ENCODE data around the gene MYRFL.

Gene MYRFL

DNA sequence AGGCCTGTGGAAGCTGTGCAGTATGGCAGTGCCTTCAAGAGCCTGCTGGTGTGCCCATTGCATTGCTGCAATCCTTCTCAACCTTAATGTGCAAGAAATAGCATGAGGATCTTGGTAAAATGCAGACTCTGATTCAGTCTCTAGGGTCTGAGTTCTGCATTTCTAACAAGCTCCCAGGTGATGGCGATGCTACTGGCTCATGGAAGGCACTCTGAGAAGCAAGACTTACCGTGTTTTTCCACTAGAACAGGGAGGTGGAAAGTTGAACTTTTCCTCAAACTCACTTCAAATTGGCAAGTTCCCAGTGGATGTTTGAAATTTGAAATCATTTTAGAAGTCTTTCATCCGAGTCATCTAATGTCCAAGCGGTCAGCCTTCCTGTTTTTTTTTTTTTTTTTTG is 55.5 kb downstream of the MYRFL start:
- Histone ChIP-seq H2AFZ (ENCODE audit: low read depth, low read length) (no peak overlapping the region), H3K27ac (ENCODE audit: low read length) (no peak overlapping the region)
- DNase-seq = no peak

DNA sequence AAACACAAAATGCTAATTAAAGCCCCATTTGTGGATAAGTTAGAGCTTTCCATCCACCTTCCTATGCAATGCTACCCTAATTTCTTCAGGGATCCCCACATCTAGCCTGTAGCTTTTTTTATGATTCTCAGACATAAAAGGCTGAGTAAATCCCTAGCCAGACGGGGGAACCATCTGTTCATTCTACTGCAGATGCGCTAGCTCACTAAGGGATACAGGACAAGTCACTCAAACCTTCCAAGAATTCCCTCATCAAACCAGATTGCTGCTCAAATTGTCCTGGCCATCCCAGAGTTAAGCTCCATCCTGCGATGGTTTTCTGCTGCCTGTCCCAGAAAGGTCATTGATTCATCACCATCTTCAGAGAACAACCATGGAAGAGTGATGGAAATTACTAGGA is 56.7 kb downstream of the MYRFL start:
- DNase-seq (no peak), ATAC-seq (ENCODE audit: insufficient read depth, low read depth) (no peak)
- no peaks in the 10 kb centered on the region for H3K79me2 ChIP-seq (ENCODE audit: insufficient read depth, low read length)
- no peaks in the 10 kb centered on the region for H3K36me3 ChIP-seq (ENCODE audit: insufficient read depth, low read length)
- peaks cover 7% of the 10 kb centered on the region for H3K27me3 ChIP-seq (ENCODE audit: insufficient read depth, low read length, poor library complexity)
- no peaks in the 10 kb centered on the region for H3K4me1 ChIP-seq (ENCODE audit: insufficient read depth, low read length)
- no peak overlapping the region for H3K27ac ChIP-seq (ENCODE audit: low read length)
- no peaks in the 10 kb centered on the region for H3K9me3 ChIP-seq (ENCODE audit: insufficient read depth, low read length, severe bottlenecking)
- H4K20me1 ChIP-seq (ENCODE audit: insufficient read depth, low read length) = no peaks in the 10 kb centered on the region
- no peak overlapping the region for H3K4me2 ChIP-seq (ENCODE audit: insufficient read depth, low read length)
- no peak for TF ChIP-seq CTCF (IDR thresholded peaks at IDR 0.05; ENCODE audit: borderline replicate concordance, extremely low read depth, low read length, poor library complexity, severe bottlenecking)
- TF ChIP-seq EZH2 (IDR thresholded peaks at IDR 0.05; ENCODE audit: borderline replicate concordance, low read depth, low read length, severe bottlenecking) = no peak
- no peak overlapping the region for H3K9ac ChIP-seq (ENCODE audit: low read depth, low read length)
- no peak overlapping the region for H2AFZ ChIP-seq (ENCODE audit: low read depth, low read length)
- no peak overlapping the region for H3K4me3 ChIP-seq (ENCODE audit: low read depth in 1 of 2, low read length in 2 of 2)

More for the DNA sequence above, 55.5 kb downstream of the MYRFL start:
- ATAC-seq (ENCODE audit: insufficient read depth, low read depth) = no peak
- H3K4me2 ChIP-seq (ENCODE audit: insufficient read depth, low read length) = no peak overlapping the region
- H3K27me3 ChIP-seq (ENCODE audit: insufficient read depth, low read length, poor library complexity) = no peaks in the 10 kb centered on the region
- no peaks in the 10 kb centered on the region for H3K79me2 ChIP-seq (ENCODE audit: insufficient read depth, low read length)
- no peaks in the 10 kb centered on the region for H3K4me1 ChIP-seq (ENCODE audit: insufficient read depth, low read length)
- no peaks in the 10 kb centered on the region for H3K36me3 ChIP-seq (ENCODE audit: insufficient read depth, low read length)
- TF ChIP-seq CTCF (IDR thresholded peaks at IDR 0.05; ENCODE audit: borderline replicate concordance, extremely low read depth, low read length, poor library complexity, severe bottlenecking) (no peak), EZH2 (IDR thresholded peaks at IDR 0.05; ENCODE audit: borderline replicate concordance, low read depth, low read length, severe bottlenecking) (no peak)
- H4K20me1 ChIP-seq (ENCODE audit: insufficient read depth, low read length) = no peaks in the 10 kb centered on the region
- H3K9me3 ChIP-seq (ENCODE audit: insufficient read depth, low read length, severe bottlenecking) = no peaks in the 10 kb centered on the region
- no peak overlapping the region for H3K4me3 ChIP-seq (ENCODE audit: low read depth in 1 of 2, low read length in 2 of 2)
- no peak overlapping the region for H3K9ac ChIP-seq (ENCODE audit: low read depth, low read length)

DNA sequence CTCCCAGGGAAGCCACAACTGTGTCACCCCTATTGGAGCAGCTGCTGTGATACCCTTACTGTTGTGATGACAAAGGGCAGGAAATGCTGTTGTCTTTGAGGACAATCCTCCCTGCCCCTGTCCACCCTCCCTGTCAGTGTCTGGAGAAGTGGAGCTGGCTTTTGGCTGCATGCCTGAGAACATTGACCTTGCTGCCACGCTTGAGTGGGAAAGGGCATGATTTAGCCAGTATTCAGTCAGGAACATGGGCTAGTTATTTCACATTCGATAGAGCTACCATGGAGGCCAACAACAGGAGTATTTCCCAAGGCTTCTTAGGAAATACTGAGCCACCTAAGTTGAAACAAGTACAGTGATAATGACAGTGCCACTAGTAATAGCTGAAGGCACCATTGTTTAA is 59.4 kb downstream of the MYRFL start:
- no peak for ATAC-seq (ENCODE audit: insufficient read depth, low read depth)

More for the DNA sequence above, 59.4 kb downstream of the MYRFL start:
- Histone ChIP-seq H3K27ac (ENCODE audit: low read length) (no peak overlapping the region), H3K36me3 (ENCODE audit: insufficient read depth, low read length) (no peaks in the 10 kb centered on the region), H4K20me1 (ENCODE audit: insufficient read depth, low read length) (no peaks in the 10 kb centered on the region), H3K4me1 (ENCODE audit: insufficient read depth, low read length) (no peaks in the 10 kb centered on the region), H3K27me3 (ENCODE audit: insufficient read depth, low read length, poor library complexity) (peaks cover 9% of the 10 kb centered on the region), H3K9me3 (ENCODE audit: insufficient read depth, low read length, severe bottlenecking) (no peaks in the 10 kb centered on the region), H2AFZ (ENCODE audit: low read depth, low read length) (no peak overlapping the region), H3K4me2 (ENCODE audit: insufficient read depth, low read length) (no peak overlapping the region), H3K79me2 (ENCODE audit: insufficient read depth, low read length) (no peaks in the 10 kb centered on the region), H3K9ac (ENCODE audit: low read depth, low read length) (no peak overlapping the region), H3K4me3 (ENCODE audit: low read depth in 1 of 2, low read length in 2 of 2) (no peak overlapping the region)
- TF ChIP-seq CTCF (IDR thresholded peaks at IDR 0.05; ENCODE audit: borderline replicate concordance, extremely low read depth, low read length, poor library complexity, severe bottlenecking) = no peak
- TF ChIP-seq EZH2 (IDR thresholded peaks at IDR 0.05; ENCODE audit: borderline replicate concordance, low read depth, low read length, severe bottlenecking) = no peak
- DNase-seq = no peak

All from DND-41 (cell line).